Cardiac septum (tissue), 1 donor: Measurements from ENCODE around the gene MIEF1. TPM values are rescaled to one million over a fixed set of nuclear protein-coding genes. Genes with fewer than 3 reads are reported as not detected.

Experiments used
- total RNA-seq: library from RNA; stranded (reverse); fragmentation: NEBNext Ultra II Directional; extraction: Animal tissue kit (Norgen Biotek cat#: 25700); gene quantifications from one replicate; pipeline ENCODE4 v1.2.1, GENCODE V29; 2021
- donor health status: DM: no; HTN: no; CAD: no.

MIEF1 gene
- total RNA-seq, 1 donor from 2014 or later: 19.4 TPM

Other genes with a start within 250 kb of the MIEF1 start
- 317 TPM for gene RPL3, start 182.7 kb upstream of the MIEF1 start, total RNA-seq
- gene SYNGR1, start 152.3 kb upstream of the MIEF1 start, total RNA-seq: 41.1 TPM
- gene TAB1, start 102.5 kb upstream of the MIEF1 start, total RNA-seq: 20.6 TPM
- gene MGAT3, start 45.3 kb upstream of the MIEF1 start, total RNA-seq: 24.1 TPM
- gene ATF4, start 18.3 kb downstream of the MIEF1 start, total RNA-seq: 177 TPM
- gene RPS19BP1, start 30.5 kb downstream of the MIEF1 start, total RNA-seq: 43.7 TPM
- gene CACNA1I, start 68.5 kb downstream of the MIEF1 start, total RNA-seq: 0.03 TPM